Measurements from ENCODE around the gene COA1.
"Not testable (repeated sequence)": the region's sequence is repeated elsewhere in the genome, so short reads cannot be mapped to it uniquely, and the experiment has no call there.

The COA1 gene

GRCh38 chr7:43680736-43681135, 48.6 kb downstream of the COA1 start:
- no peak for DNase-seq
- H3K27ac ChIP-seq: no peak overlapping the region
- no peaks in the 10 kb centered on the region; the same call in 1 of the 2 replicates for H3K36me3 ChIP-seq
- TF ChIP-seq CTCF (IDR thresholded peaks at IDR 0.05; ENCODE audit: low read depth, low read length): no peak
- H3K27me3 ChIP-seq (ENCODE audit: insufficient read depth, low read depth, severe bottlenecking): no peaks in the 10 kb centered on the region
- H3K4me3 ChIP-seq (ENCODE audit: low read depth, low read length): no peak overlapping the region
- no peaks in the 10 kb centered on the region for H3K9me3 ChIP-seq (ENCODE audit: severe bottlenecking)

GRCh38 chr7:43679210-43680068, 49.9 kb downstream of the COA1 start:
- TF ChIP-seq CTCF (IDR thresholded peaks at IDR 0.05; ENCODE audit: low read depth, low read length): no peak
- H3K4me3 ChIP-seq (ENCODE audit: low read depth, low read length): no peak overlapping the region
- H3K27me3 ChIP-seq (ENCODE audit: insufficient read depth, low read depth, severe bottlenecking): no peaks in the 10 kb centered on the region
- H3K9me3 ChIP-seq (ENCODE audit: severe bottlenecking): no peaks in the 10 kb centered on the region
- DNase-seq: no peak
- H3K27ac ChIP-seq: no peak overlapping the region
- no peaks in the 10 kb centered on the region; the same call in 1 of the 2 replicates for H3K36me3 ChIP-seq

- TF ChIP-seq CTCF (IDR thresholded peaks at IDR 0.05; ENCODE audit: low read depth, low read length): no peak
- H3K4me3 ChIP-seq (ENCODE audit: low read depth, low read length): no peak overlapping the region
- no peaks in the 10 kb centered on the region for H3K36me3 ChIP-seq
- H3K27ac ChIP-seq: no peak overlapping the region
- no peak for DNase-seq
- no peaks in the 10 kb centered on the region for H3K9me3 ChIP-seq (ENCODE audit: severe bottlenecking)
- no peaks in the 10 kb centered on the region for H3K27me3 ChIP-seq (ENCODE audit: insufficient read depth, low read depth, severe bottlenecking)
Measured at GRCh38 chr7:43678315-43678714, 51.0 kb downstream of the COA1 start.

- no peak for TF ChIP-seq CTCF (IDR thresholded peaks at IDR 0.05; ENCODE audit: low read depth, low read length)
- no peaks in the 10 kb centered on the region for H3K27me3 ChIP-seq (ENCODE audit: insufficient read depth, low read depth, severe bottlenecking)
- H3K27ac ChIP-seq: no peak overlapping the region
- no peak for DNase-seq
- H3K4me3 ChIP-seq (ENCODE audit: low read depth, low read length): no peak overlapping the region
- no peaks in the 10 kb centered on the region for H3K36me3 ChIP-seq
- no peaks in the 10 kb centered on the region for H3K9me3 ChIP-seq (ENCODE audit: severe bottlenecking)
Measured at GRCh38 chr7:43677864-43678263, 51.5 kb downstream of the COA1 start.

GRCh38 chr7:43674559-43675436, 54.5 kb downstream of the COA1 start:
- no peaks in the 10 kb centered on the region for H3K27me3 ChIP-seq (ENCODE audit: insufficient read depth, low read depth, severe bottlenecking)
- no peak for DNase-seq
- no peaks in the 10 kb centered on the region for H3K36me3 ChIP-seq
- no peak overlapping the region for H3K27ac ChIP-seq
- no peaks in the 10 kb centered on the region for H3K9me3 ChIP-seq (ENCODE audit: severe bottlenecking)
- no peak overlapping the region for H3K4me3 ChIP-seq (ENCODE audit: low read depth, low read length)
- no peak for TF ChIP-seq CTCF (IDR thresholded peaks at IDR 0.05; ENCODE audit: low read depth, low read length)

- H3K4me3 ChIP-seq (ENCODE audit: low read depth, low read length); H3K9me3 ChIP-seq (ENCODE audit: severe bottlenecking); H3K27ac ChIP-seq; H3K27me3 ChIP-seq (ENCODE audit: insufficient read depth, low read depth, severe bottlenecking); H3K36me3 ChIP-seq; DNase-seq: not testable (repeated sequence)
Measured at GRCh38 chr7:43673243-43673976, 55.9 kb downstream of the COA1 start.
